SK-N-SH treated with all-trans-retinoic acid at 6 μM for 48 hours (cell line): ENCODE measurements around the gene MLANA.

Experiments used
- ATAC-seq: fragments of 200-7000 bp; cut with Tn5 transposase; 3 replicates; pipeline ENCODE4 v1.9.1; 2020; ENCODE audit warnings: mild to moderate bottlenecking, moderate library complexity
- BACH2 ChIP-seq: fragments of 250-450 bp; sonication (Bioruptor Pico); IDR thresholded peaks from 2 replicates; pipeline ENCODE4 v1.9.0; 2021; ENCODE audit warnings: mild to moderate bottlenecking, borderline replicate concordance
- CREB5 ChIP-seq: fragments of 250-450 bp; sonication (Bioruptor Pico); IDR thresholded peaks from 2 replicates; pipeline ENCODE4 v1.5.1; 2020; ENCODE audit warnings: low read depth, mild to moderate bottlenecking, moderate library complexity
- CSDC2 ChIP-seq: fragments of 250-450 bp; sonication (Bioruptor Pico); IDR thresholded peaks from 2 replicates; pipeline ENCODE4 v1.5.0; 2020; ENCODE audit warnings: mild to moderate bottlenecking, moderate library complexity
- CSRNP3 ChIP-seq: fragments of 250-450 bp; sonication (Bioruptor Pico); IDR thresholded peaks from 2 replicates; pipeline ENCODE4 v1.5.1; 2021; ENCODE audit warnings: mild to moderate bottlenecking, moderate library complexity
- GLIS3 ChIP-seq: fragments of 250-450 bp; sonication (Bioruptor Pico); IDR thresholded peaks from 2 replicates; pipeline ENCODE4 v1.5.0; 2020; ENCODE audit warnings: mild to moderate bottlenecking, moderate library complexity
- OSR1 ChIP-seq: fragments of 250-450 bp; sonication (Bioruptor Pico); IDR thresholded peaks from 2 replicates; pipeline ENCODE4 v1.8.0; 2022; ENCODE audit warnings: moderate library complexity, mild to moderate bottlenecking, inconsistent platforms
- POU6F1 ChIP-seq: fragments of 250-450 bp; sonication (Bioruptor Pico); IDR thresholded peaks from 2 replicates; pipeline ENCODE4 v1.8.0; 2021; ENCODE audit warnings: low read depth, mild to moderate bottlenecking, moderate library complexity, borderline replicate concordance
- PPARA ChIP-seq: fragments of 250-450 bp; sonication (Bioruptor Pico); IDR thresholded peaks from 2 replicates; pipeline ENCODE4 v1.5.0; 2020; ENCODE audit warnings: mild to moderate bottlenecking, borderline replicate concordance
- RARB ChIP-seq: fragments of 250-450 bp; sonication (Bioruptor Pico); IDR thresholded peaks from 2 replicates; pipeline ENCODE4 v1.8.0; 2021; ENCODE audit warnings: mild to moderate bottlenecking, moderate library complexity
- SNAI2 ChIP-seq: fragments of 250-450 bp; sonication (Bioruptor Pico); IDR thresholded peaks from 2 replicates; pipeline ENCODE4 v1.5.0; 2020; ENCODE audit warnings: mild to moderate bottlenecking, moderate library complexity
- TCF4 ChIP-seq: fragments of 250-450 bp; sonication (Bioruptor Pico); IDR thresholded peaks from 2 replicates; pipeline ENCODE4 v1.8.0; 2021; ENCODE audit warnings: mild to moderate bottlenecking, moderate library complexity, borderline replicate concordance
- TSHZ2 ChIP-seq: fragments of 250-450 bp; sonication (Bioruptor Pico); IDR thresholded peaks from 2 replicates; pipeline ENCODE4 v1.5.0; 2020; ENCODE audit warnings: mild to moderate bottlenecking, moderate library complexity
- ZC3H10 ChIP-seq: fragments of 250-450 bp; sonication (Bioruptor Pico); IDR thresholded peaks from 2 replicates; pipeline ENCODE4 v1.5.1; 2021; ENCODE audit warnings: mild to moderate bottlenecking, moderate library complexity
- ZFP3 ChIP-seq: fragments of 250-450 bp; sonication (Bioruptor Pico); IDR thresholded peaks from 2 replicates; pipeline ENCODE4 v1.5.0; 2020; ENCODE audit warnings: mild to moderate bottlenecking, moderate library complexity
- ZFP30 ChIP-seq: fragments of 450-650 bp; formaldehyde crosslinking; IDR thresholded peaks from 2 replicates; pipeline ENCODE4 v1.5.0; 2022; ENCODE audit warnings: mild to moderate bottlenecking, moderate library complexity
- ZNF565 ChIP-seq: fragments of 450-650 bp; formaldehyde crosslinking; conservative IDR thresholded peaks from 2 replicates; pipeline ENCODE4 v1.5.0; 2020; ENCODE audit warnings: low read depth, mild to moderate bottlenecking, moderate library complexity
- ZNF70 ChIP-seq: fragments of 450-650 bp; formaldehyde crosslinking; IDR thresholded peaks from 2 replicates; pipeline ENCODE4 v1.5.0; 2020; ENCODE audit warnings: mild to moderate bottlenecking, moderate library complexity

The MLANA gene

GRCh38 chr9:5871785-5872184 lies 18.9 kb upstream of the MLANA start (continued):
- TF ChIP-seq POU6F1 (CRISPR knock-in tag) (no peak), ZFP30 (CRISPR knock-in tag) (no peak)

- ATAC-seq = no peak
- TF ChIP-seq BACH2 (CRISPR knock-in tag) (no peak), CREB5 (CRISPR knock-in tag) (no peak), SNAI2 (CRISPR knock-in tag) (no peak), ZC3H10 (CRISPR knock-in tag) (no peak), TSHZ2 (no peak), POU6F1 (CRISPR knock-in tag) (no peak), ZFP30 (CRISPR knock-in tag) (no peak), ZFP3 (CRISPR knock-in tag) (no peak), PPARA (CRISPR knock-in tag) (no peak), GLIS3 (CRISPR knock-in tag) (no peak), RARB (CRISPR knock-in tag) (no peak), TCF4 (no peak)
These were observed 18.2 kb upstream of the MLANA start for GRCh38 chr9:5872511-5872910.

GRCh38 chr9:5873439-5873838 lies 17.2 kb upstream of the MLANA start:
- TF ChIP-seq TCF4 = no peak
- TF ChIP-seq RARB (CRISPR knock-in tag) = no peak
- no peak for TF ChIP-seq ZFP30 (CRISPR knock-in tag)
- TF ChIP-seq SNAI2 (CRISPR knock-in tag) = no peak
- no peak for ATAC-seq

GRCh38 chr9:5874048-5874447 lies 16.6 kb upstream of the MLANA start:
- TF ChIP-seq POU6F1 (CRISPR knock-in tag) = no peak
- no peak for TF ChIP-seq GLIS3 (CRISPR knock-in tag)
- ATAC-seq = no peak

GRCh38 chr9:5876026-5876425 lies 14.7 kb upstream of the MLANA start:
- no peak for TF ChIP-seq OSR1 (CRISPR knock-in tag)
- no peak for ATAC-seq

- no peak for ATAC-seq
- TF ChIP-seq RARB (CRISPR knock-in tag) = no peak
- no peak for TF ChIP-seq CSDC2 (CRISPR knock-in tag)
- no peak for TF ChIP-seq TCF4
- TF ChIP-seq ZNF565 (CRISPR knock-in tag) = no peak
- TF ChIP-seq PPARA (CRISPR knock-in tag) = no peak
- no peak for TF ChIP-seq ZNF70 (CRISPR knock-in tag)
- no peak for TF ChIP-seq ZFP3 (CRISPR knock-in tag)
- no peak for TF ChIP-seq CSRNP3
- no peak for TF ChIP-seq ZFP30 (CRISPR knock-in tag)
- no peak for TF ChIP-seq POU6F1 (CRISPR knock-in tag)
- TF ChIP-seq GLIS3 (CRISPR knock-in tag) = no peak
These were observed 14.0 kb upstream of the MLANA start for GRCh38 chr9:5876711-5877110.
